ENCODE data around the gene PGK1.
"Not testable (repeated sequence)": the region's sequence is repeated elsewhere in the genome, so short reads cannot be mapped to it uniquely, and the experiment has no call there.

The PGK1 gene

DNA sequence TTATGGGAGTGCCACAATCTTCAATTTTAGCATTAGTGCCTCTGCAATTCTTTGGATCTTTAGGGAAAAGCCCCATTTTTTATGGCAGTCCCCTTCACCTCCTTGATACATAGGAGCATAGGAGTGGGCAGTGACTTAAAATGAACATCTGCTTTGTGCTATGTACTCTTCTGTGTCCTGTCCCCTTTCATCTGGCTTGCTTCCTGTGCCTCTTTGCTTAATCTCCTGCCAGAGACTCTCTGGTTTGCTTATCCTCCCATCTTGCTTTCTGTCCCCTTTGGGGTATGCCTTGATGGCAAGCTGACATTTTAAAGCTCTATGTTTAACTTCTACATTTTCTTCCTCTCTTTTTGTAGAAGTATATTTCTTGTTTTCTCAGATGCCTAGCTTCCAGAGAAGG, 12.3 kb downstream of the PGK1 start:
- DNase-seq (ENCODE audit: low spot score) = no peak

DNA sequence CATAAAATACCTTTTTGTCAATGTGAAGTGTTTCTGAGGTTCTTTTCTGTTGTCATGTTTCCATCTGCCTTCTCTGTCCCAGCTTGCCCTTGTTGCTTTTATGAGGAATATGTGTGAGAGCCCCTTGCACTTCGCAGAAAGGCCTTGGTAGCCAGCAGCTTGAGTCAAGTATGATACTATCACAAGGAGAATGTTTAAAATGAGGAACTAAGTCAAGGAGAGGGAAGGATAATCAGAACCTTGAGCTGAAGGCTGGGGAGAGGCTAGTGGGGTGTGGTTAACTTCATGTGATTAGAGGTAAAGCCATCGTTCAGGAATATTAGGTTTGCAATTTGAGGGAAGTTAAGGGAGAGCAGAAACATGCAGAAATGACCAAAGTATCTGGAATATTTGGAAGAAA, 12.7 kb downstream of the PGK1 start:
- DNase-seq (ENCODE audit: low spot score) = no peak

DNA sequence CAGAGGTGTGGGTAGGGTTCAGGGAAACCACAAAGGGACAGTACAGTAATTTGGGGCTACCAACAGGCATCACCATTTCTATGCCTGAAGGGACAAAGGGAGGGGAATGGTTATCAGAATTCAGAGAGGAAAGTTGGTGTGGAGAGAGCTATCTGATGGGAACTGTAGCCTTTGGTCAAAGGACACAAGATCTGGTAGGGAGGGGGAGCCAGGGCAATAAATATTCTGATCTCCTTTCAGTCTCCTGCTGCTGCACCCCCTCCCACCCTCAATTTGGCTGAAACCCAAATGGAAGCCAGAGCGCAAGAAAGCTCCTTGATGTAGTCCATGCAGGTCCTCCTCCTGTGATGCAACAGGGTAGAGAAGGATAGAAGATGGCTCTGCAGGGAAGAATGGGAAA, 14.6 kb downstream of the PGK1 start:
- DNase-seq (ENCODE audit: low spot score) = no peak

DNA sequence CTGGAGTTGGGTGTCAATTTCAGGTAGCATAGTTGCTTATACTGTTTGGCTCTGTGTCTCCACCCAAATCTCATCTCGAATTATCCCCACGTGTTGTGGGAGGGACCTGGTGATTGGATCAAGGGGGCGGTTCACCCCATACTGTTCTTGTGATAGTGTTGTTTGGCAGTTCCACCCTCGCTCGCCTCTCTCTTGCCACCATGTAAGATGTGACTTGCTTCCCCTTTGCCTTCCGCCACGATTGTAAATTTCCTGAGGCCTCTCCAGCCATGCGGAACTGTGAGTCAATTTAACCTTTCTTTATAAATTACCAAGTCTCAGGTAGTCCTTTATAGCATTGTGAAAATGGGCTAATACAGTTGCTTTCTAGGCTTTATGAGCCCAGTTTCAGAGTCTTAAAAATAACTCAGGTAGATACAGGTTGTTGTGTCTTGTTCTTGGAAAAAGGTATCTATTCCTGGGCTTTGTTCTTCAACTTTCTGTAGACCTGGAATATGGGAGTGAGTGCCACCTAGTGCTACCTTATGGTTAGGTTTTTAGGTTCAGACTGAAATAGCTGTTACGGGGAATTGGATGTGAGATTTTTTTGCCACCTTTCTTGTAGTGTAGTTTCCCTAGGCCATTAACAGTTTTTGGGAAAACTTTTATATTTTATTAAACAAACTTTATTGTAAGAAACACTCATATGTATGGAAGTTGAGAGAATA, 15.6 kb downstream of the PGK1 start:
- DNase-seq (ENCODE audit: low spot score) = peak; percentile 37

DNA sequence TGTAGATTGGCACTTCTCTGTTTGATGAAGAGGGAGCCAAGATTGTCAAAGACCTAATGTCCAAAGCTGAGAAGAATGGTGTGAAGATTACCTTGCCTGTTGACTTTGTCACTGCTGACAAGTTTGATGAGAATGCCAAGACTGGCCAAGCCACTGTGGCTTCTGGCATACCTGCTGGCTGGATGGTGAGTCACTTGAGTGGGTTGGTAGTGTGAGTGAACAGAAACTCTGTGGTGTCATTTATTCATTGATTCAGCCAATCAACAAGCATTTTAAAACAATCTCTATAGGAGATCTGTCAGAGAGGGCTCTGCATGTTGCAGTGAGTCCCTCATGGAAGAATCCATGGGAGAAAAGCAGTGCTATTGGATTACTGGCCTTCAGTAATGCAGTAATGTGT, 19.1 kb downstream of the PGK1 start:
- peak; percentile 85 for DNase-seq (ENCODE audit: low spot score)

DNA sequence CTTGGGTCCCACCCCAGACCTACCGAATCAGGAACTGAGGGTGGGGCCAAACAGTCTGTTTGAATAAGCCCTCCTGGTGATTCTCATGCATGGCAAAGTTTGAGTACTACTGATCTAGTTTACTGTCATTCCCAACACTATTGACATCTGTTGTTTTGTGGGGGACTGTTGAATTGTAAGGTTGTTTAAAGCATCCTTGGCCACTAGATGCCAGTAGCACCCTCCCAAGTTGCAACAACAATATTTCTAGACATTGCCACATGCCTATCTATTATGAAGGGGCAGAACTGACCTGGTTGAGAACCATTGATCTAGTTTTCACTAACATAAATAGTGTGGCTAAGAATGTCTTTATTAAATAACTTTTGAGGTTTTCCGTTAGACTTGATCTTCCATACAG, 20.3 kb downstream of the PGK1 start:
- DNase-seq (ENCODE audit: low spot score) = no peak

DNA sequence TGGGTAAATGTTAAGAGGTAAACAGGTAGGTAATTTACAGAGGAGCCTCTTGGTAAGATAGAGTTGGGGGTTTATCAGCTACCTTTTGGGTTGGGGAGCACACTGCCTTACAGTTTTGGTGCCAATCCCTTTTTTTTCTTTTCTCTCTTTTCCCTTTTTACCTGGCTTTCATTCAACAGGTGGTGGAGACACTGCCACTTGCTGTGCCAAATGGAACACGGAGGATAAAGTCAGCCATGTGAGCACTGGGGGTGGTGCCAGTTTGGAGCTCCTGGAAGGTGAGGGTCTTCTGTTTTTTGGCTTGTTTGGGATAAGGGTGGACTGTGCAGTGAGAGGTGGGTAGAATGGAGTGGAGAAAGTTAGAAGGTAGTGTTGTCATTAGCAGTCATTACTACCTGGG, 21.1 kb downstream of the PGK1 start:
- DNase-seq (ENCODE audit: low spot score) = no peak

DNA sequence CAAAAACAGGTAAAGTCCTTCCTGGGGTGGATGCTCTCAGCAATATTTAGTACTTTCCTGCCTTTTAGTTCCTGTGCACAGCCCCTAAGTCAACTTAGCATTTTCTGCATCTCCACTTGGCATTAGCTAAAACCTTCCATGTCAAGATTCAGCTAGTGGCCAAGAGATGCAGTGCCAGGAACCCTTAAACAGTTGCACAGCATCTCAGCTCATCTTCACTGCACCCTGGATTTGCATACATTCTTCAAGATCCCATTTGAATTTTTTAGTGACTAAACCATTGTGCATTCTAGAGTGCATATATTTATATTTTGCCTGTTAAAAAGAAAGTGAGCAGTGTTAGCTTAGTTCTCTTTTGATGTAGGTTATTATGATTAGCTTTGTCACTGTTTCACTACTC, 21.7 kb downstream of the PGK1 start:
- not testable (repeated sequence) for DNase-seq (ENCODE audit: low spot score)

DNA sequence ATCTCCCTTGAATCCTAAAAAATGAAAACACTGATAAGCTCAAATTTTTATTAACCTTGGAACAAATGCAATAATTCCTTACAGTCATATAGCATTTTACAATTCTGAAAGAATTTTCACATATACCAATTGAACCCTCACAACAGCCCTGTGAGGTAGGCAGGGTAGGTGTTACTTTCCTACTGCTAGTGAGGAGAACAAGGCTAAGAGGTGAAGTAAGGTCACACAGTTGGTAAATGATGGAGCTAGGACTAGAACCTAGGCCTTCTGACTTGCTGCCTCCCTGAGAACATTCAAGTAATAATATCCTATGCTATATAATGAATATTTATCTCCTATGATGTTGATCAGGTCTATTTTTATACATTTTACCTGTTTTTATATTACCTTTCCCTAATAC, 25.7 kb downstream of the PGK1 start:
- DNase-seq (ENCODE audit: low spot score) = no peak

DNA sequence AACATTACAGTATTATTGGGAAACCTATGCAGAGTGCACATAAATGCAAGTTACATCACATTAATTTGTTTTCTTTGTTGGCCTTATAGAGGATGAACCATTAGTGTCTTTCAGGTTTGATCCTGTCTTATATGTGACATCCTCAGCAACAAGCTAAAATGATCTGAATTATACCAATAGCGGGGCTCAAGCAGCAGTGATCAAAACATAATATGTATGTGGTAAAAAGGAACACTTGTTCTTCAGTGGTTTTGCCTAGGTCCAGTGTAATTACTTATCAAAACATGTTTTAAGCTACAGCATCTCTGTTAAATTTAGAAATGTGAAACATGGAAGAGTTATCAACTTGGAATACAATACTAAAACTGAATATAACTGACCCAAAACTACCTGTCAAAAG, 26.3 kb downstream of the PGK1 start:
- no peak for DNase-seq (ENCODE audit: low spot score)

DNA sequence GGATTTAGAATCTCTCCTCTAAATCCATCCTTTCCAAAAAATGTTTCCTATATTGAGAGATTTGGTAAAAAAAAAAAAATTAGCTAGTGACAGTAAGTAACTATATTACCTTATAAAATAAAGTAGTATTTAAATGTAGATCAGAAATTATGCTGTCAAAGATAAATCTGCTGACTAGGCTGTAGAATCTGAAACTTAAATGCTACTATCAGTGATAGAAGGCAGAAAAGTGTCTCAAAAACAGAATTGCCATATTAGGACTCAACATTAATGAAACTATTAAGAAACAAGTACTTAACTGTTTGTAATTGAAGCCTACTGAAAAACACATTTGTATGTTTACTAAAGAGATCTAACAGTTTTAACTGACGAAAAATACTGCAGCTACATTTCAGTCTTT, 27.1 kb downstream of the PGK1 start:
- no peak for DNase-seq (ENCODE audit: low spot score)

DNA sequence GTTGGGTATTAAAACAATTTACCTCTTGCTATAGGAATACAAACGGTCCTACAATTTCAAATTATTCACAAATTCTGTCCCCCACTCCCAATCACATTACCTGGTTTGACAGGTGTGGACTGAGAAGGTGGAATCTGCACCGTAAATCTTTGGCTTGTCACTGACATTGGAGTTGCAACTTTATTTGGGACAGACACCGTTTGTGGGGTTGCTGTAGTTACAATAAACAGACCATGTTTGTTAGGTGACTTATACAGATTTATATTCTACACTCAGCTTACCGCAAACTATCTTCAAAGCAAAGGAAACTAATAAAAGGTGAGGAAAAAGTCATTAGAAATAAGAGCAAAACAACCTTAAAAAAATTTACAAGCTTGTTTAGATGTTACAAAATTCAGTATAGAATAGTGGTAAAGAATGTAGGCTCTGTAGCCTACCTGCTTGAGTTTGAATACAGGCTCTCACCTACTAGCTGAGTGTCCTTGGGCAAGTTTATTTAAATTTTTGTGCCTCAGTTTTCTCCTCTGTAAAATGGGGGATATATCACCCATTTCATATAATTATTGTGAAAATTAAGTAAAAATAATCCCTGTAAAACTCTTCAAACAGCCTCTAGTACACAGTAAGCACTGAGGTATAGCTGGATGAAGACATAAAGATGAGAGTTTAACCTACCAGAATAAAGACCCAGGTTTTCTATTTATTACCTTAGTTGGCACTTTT, 29.4 kb downstream of the PGK1 start:
- DNase-seq (ENCODE audit: low spot score) = no peak

DNA sequence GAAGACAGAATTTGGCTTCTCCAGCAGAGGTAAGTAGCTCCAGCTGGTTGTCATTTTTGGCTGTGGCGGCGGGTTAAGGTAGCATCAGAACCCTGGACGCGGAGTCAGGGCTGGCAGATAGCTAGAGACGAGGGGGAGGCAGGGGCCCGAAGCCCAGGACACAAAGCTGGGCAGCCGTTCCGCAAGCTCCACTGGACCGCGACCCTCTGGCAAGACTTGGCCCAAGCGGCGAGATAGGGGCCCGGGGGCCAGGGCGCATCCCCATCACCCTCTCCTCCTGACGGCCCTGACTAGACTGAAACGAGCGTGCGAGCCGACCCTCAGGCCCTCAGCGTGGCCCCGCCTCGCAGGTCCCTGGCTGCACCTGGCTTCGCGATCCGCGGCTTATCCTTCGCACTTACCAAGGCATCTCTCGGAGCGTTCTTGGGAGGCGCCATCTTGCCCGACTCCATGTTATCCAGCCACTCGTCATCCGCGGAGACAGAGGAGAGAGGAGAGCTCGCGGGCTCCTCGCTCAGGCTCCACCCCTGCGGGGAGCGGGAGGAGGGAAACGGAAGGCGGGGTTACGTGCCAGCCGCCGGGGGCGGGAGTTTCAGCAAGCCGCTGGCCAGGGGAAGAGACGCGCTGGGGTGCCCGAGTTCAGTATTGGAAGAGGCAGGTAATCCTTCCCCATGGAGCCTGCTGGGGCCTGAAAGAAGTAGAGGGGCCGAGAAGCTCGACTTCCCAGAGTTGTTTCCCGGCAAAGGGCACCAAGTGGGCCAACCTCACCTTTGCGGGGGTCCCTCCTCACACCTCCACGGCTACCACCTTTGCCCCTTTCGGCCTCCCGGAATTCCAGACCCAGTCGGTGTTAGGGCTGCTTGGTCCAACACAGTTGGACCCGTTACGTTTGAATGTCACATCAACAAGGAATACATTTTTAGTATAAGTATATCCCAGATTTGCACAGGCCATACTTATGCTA, 35.4 kb downstream of the PGK1 start, which contains the start of gene TAF9B:
Gene TAF9B (minus strand): TSS at position 491 of the 964 bp plus-strand sequence. CDS start 39 bp downstream, at position 452.
- peak; percentile 87 for DNase-seq (ENCODE audit: low spot score)

DNA sequence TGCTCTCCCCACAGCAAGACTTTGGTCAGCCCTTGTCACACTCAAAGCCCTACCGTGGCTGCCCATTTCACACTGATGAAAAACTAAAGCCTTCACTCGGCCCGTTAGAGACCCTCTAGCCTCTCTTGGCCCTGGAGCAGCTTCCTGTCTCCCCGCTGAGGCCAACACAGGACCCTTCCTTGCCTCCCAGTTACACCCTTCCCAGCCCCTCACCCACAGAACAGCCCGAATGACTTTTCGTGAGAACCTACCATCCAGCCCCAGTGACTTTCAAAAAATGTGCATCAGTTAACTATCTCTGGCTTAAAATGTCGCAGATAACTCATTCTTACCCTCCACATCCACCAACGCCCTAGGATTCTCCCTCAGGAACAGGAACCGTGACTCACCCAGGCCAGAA, 36.2 kb downstream of the PGK1 start:
- no peak for DNase-seq (ENCODE audit: low spot score)

DNA sequence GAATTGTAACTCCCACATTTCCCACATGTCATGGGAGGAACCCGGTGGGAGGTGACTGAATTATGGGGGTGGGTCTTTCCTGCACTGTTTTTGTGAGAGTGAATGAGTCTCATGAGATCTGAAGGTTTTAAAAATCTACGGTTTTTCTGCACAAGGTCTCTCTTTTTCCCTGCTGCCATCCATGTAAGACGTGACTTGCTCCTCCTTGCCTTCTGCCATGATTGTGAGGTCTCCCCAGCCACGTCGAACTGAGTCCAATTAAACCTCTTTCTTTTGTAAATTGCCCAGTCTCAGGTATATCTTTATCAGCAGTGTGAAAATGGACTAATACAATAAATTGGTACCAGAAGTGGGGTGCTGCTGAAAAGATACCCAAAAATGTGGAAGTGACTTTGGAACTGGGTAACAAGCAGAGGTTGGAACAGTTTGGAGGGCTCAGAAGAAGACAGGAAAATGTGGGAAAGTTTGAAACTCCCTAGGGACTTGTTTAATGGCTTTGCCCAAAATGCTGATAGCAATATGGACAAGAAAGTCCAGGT, 43.0 kb downstream of the PGK1 start:
- not testable (repeated sequence) for DNase-seq (ENCODE audit: low spot score)

DNA sequence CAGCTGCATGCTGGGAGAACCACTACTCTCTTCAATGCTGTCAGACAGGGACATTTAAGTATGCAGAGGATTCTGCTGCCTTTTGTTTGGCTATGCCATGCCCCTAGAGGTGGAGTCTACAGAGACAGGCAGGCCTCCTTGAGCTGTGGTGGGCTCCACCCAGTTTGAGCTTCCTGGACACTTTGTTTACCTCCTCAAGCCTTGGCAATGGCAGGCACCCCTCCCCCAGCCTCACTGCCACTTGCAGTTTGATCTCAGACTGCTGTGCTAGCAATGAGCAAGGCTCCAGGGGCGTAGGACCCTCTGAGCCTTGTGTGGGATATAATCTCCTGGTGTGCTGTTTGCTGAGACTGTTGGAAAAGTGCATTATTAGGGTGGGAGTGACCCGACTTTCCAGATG, 53.3 kb downstream of the PGK1 start:
- DNase-seq (ENCODE audit: low spot score) = not testable (repeated sequence)

DNA sequence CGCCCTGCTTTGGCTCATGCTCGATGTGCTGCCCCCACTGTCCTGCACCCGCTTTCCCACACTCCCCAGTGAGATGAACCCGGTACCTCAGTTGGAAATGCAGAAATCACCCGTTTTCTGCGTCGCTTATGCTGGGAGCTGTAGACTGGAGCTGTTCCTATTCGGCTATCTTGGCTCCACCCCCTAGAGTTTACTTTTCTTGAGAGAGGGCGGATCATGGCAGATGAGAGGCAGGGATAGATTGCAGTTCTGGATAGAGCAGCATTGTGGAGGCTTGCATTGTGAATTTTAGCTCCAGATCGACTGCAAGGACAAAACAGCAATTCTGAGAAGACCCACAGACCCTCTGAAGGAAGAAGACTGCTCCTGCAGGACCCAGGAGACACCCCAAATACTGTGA, 53.8 kb downstream of the PGK1 start:
- DNase-seq (ENCODE audit: low spot score) = not testable (repeated sequence)

DNA sequence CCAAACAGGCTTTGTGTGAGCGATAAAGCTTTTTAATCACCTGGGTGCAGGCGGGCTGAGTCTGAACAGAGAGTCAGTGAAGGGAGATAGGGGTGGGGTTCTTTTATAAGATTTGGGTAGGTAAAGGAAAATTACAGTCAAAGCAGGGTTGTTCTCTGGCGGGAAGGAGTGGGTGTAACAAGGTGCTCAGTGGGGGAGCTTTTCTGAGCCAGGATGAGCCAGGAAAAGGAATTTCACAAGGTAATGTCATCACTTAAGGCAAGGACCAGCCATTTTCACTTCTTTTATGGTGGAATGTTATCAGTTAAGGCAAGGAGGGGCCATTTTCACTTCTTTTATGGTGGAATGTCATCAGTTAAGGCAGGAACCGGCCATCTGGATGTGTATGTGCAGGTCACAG, 56.7 kb downstream of the PGK1 start:
- DNase-seq (ENCODE audit: low spot score) = not testable (repeated sequence)

DNA sequence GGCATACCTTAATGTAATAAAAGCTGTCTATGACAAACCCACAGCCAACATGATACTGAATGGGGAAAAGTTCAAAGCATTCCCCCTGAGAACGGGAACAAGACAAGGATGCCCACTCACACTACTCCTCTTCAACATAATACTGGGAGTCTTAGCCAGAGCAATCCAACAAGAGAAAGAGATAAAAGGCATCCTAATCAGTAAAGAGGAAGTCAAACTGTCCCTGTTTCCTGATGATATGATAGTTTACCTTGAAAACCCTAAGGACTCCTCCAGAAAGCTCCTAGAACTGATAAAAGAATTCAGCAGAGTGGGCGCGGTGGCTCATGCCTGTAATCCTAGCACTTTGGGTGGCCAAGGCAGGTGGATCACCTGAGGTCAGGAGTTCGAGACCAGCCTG, 59.1 kb downstream of the PGK1 start:
- DNase-seq (ENCODE audit: low spot score) = not testable (repeated sequence)

DNA sequence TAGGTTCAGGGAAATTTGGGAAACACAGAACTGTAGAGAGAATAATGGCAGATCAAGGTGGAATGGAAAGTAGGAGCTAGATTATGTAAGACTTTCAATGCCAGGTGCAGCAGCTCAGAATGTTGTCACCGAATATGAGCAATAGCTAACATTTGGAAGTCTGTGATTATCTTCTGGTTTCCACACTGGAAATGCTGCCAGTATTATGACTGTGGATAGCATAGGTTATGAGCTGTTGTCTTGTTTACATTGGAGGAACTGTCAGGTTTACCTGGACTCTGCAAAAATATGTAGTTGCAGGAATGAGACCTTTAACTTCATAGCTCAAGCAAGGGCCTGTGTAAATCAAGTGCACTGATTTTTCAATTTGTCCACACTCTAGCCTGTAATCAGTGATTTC, 61.4 kb downstream of the PGK1 start:
- no peak for DNase-seq (ENCODE audit: low spot score)

DNA sequence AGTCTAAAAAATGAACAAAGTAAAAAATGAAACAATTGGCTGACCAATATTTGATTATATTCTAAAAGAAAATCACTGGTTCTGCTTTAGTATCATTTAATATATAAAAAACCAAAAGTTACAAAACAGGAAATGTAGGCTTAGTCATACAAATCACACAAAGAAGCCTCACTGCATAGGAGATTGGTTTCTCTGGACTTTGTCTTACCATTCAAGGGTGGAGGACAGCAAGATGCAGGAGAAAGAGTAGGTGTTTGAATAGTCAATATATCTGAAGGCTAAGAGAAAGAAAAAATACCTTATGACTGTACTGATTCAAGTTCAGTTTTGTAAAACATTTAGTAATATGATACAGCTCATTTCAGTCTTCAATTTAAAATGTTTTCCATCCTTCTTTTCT, 64.0 kb downstream of the PGK1 start:
- DNase-seq (ENCODE audit: low spot score) = peak; percentile 7
